ENCODE measurements around the gene REEP5. TPM values are rescaled to one million over a fixed set of nuclear protein-coding genes. Genes with fewer than 3 reads are reported as not detected.

The REEP5 gene
- total RNA-seq, 1 experiment from 2014 or later, result 49.6 TPM

- DNase-seq (ENCODE audit: low spot score) (no peak), ATAC-seq (no peak)
- Mint-ChIP-seq H3K9me3 (no peaks in the 10 kb centered on the region), H3K4me3 (no peak overlapping the region), H3K36me3 (peaks cover 36% of the 10 kb centered on the region), H3K27ac (no peak overlapping the region), H3K27me3 (ENCODE audit: low read depth) (no peaks in the 10 kb centered on the region), H3K4me1 (no peaks in the 10 kb centered on the region)
- ChIA-PET CTCF (no interaction called here), POLR2A (no interaction called here)
- TF ChIP-seq CBFB (CRISPR knock-in tag; IDR thresholded peaks at IDR 0.05; ENCODE audit: low read depth) (no peak), NFYB (CRISPR knock-in tag; conservative IDR thresholded peaks at IDR 0.05; ENCODE audit: low read depth) (no peak), RORB (CRISPR knock-in tag; IDR thresholded peaks at IDR 0.05) (no peak), TEAD1 (CRISPR knock-in tag; IDR thresholded peaks at IDR 0.05) (no peak), MYBL2 (CRISPR knock-in tag; IDR thresholded peaks at IDR 0.05) (no peak), KAT7 (CRISPR knock-in tag; IDR thresholded peaks at IDR 0.05; ENCODE audit: borderline replicate concordance) (no peak), OVOL2 (CRISPR knock-in tag; IDR thresholded peaks at IDR 0.05; ENCODE audit: borderline replicate concordance) (no peak), GABPB1 (CRISPR knock-in tag; IDR thresholded peaks at IDR 0.05) (no peak)
- TF ChIP-seq, protein P1, sequence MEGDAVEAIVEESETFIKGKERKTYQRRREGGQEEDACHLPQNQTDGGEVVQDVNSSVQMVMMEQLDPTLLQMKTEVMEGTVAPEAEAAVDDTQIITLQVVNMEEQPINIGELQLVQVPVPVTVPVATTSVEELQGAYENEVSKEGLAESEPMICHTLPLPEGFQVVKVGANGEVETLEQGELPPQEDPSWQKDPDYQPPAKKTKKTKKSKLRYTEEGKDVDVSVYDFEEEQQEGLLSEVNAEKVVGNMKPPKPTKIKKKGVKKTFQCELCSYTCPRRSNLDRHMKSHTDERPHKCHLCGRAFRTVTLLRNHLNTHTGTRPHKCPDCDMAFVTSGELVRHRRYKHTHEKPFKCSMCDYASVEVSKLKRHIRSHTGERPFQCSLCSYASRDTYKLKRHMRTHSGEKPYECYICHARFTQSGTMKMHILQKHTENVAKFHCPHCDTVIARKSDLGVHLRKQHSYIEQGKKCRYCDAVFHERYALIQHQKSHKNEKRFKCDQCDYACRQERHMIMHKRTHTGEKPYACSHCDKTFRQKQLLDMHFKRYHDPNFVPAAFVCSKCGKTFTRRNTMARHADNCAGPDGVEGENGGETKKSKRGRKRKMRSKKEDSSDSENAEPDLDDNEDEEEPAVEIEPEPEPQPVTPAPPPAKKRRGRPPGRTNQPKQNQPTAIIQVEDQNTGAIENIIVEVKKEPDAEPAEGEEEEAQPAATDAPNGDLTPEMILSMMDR (IDR thresholded peaks at IDR 0.05), result no peak
- TF ChIP-seq, protein P2, sequence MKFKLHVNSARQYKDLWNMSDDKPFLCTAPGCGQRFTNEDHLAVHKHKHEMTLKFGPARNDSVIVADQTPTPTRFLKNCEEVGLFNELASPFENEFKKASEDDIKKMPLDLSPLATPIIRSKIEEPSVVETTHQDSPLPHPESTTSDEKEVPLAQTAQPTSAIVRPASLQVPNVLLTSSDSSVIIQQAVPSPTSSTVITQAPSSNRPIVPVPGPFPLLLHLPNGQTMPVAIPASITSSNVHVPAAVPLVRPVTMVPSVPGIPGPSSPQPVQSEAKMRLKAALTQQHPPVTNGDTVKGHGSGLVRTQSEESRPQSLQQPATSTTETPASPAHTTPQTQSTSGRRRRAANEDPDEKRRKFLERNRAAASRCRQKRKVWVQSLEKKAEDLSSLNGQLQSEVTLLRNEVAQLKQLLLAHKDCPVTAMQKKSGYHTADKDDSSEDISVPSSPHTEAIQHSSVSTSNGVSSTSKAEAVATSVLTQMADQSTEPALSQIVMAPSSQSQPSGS (CRISPR knock-in tag; IDR thresholded peaks at IDR 0.05; ENCODE audit: borderline replicate concordance, low read depth), result no peak
- TF ChIP-seq, protein P3, sequence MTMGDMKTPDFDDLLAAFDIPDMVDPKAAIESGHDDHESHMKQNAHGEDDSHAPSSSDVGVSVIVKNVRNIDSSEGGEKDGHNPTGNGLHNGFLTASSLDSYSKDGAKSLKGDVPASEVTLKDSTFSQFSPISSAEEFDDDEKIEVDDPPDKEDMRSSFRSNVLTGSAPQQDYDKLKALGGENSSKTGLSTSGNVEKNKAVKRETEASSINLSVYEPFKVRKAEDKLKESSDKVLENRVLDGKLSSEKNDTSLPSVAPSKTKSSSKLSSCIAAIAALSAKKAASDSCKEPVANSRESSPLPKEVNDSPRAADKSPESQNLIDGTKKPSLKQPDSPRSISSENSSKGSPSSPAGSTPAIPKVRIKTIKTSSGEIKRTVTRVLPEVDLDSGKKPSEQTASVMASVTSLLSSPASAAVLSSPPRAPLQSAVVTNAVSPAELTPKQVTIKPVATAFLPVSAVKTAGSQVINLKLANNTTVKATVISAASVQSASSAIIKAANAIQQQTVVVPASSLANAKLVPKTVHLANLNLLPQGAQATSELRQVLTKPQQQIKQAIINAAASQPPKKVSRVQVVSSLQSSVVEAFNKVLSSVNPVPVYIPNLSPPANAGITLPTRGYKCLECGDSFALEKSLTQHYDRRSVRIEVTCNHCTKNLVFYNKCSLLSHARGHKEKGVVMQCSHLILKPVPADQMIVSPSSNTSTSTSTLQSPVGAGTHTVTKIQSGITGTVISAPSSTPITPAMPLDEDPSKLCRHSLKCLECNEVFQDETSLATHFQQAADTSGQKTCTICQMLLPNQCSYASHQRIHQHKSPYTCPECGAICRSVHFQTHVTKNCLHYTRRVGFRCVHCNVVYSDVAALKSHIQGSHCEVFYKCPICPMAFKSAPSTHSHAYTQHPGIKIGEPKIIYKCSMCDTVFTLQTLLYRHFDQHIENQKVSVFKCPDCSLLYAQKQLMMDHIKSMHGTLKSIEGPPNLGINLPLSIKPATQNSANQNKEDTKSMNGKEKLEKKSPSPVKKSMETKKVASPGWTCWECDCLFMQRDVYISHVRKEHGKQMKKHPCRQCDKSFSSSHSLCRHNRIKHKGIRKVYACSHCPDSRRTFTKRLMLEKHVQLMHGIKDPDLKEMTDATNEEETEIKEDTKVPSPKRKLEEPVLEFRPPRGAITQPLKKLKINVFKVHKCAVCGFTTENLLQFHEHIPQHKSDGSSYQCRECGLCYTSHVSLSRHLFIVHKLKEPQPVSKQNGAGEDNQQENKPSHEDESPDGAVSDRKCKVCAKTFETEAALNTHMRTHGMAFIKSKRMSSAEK (CRISPR knock-in tag; IDR thresholded peaks at IDR 0.05; ENCODE audit: borderline replicate concordance), result no peak
- TF ChIP-seq, protein P4, sequence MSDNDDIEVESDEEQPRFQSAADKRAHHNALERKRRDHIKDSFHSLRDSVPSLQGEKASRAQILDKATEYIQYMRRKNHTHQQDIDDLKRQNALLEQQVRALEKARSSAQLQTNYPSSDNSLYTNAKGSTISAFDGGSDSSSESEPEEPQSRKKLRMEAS (CRISPR knock-in tag; IDR thresholded peaks at IDR 0.05), result no peak
- TF ChIP-seq, protein P5, sequence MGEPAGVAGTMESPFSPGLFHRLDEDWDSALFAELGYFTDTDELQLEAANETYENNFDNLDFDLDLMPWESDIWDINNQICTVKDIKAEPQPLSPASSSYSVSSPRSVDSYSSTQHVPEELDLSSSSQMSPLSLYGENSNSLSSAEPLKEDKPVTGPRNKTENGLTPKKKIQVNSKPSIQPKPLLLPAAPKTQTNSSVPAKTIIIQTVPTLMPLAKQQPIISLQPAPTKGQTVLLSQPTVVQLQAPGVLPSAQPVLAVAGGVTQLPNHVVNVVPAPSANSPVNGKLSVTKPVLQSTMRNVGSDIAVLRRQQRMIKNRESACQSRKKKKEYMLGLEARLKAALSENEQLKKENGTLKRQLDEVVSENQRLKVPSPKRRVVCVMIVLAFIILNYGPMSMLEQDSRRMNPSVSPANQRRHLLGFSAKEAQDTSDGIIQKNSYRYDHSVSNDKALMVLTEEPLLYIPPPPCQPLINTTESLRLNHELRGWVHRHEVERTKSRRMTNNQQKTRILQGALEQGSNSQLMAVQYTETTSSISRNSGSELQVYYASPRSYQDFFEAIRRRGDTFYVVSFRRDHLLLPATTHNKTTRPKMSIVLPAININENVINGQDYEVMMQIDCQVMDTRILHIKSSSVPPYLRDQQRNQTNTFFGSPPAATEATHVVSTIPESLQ (CRISPR knock-in tag; IDR thresholded peaks at IDR 0.05), result no peak
- TF ChIP-seq, protein P6, sequence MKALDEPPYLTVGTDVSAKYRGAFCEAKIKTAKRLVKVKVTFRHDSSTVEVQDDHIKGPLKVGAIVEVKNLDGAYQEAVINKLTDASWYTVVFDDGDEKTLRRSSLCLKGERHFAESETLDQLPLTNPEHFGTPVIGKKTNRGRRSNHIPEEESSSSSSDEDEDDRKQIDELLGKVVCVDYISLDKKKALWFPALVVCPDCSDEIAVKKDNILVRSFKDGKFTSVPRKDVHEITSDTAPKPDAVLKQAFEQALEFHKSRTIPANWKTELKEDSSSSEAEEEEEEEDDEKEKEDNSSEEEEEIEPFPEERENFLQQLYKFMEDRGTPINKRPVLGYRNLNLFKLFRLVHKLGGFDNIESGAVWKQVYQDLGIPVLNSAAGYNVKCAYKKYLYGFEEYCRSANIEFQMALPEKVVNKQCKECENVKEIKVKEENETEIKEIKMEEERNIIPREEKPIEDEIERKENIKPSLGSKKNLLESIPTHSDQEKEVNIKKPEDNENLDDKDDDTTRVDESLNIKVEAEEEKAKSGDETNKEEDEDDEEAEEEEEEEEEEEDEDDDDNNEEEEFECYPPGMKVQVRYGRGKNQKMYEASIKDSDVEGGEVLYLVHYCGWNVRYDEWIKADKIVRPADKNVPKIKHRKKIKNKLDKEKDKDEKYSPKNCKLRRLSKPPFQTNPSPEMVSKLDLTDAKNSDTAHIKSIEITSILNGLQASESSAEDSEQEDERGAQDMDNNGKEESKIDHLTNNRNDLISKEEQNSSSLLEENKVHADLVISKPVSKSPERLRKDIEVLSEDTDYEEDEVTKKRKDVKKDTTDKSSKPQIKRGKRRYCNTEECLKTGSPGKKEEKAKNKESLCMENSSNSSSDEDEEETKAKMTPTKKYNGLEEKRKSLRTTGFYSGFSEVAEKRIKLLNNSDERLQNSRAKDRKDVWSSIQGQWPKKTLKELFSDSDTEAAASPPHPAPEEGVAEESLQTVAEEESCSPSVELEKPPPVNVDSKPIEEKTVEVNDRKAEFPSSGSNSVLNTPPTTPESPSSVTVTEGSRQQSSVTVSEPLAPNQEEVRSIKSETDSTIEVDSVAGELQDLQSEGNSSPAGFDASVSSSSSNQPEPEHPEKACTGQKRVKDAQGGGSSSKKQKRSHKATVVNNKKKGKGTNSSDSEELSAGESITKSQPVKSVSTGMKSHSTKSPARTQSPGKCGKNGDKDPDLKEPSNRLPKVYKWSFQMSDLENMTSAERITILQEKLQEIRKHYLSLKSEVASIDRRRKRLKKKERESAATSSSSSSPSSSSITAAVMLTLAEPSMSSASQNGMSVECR (CRISPR knock-in tag; IDR thresholded peaks at IDR 0.05; ENCODE audit: borderline replicate concordance), result no peak
- TF ChIP-seq, protein P7, sequence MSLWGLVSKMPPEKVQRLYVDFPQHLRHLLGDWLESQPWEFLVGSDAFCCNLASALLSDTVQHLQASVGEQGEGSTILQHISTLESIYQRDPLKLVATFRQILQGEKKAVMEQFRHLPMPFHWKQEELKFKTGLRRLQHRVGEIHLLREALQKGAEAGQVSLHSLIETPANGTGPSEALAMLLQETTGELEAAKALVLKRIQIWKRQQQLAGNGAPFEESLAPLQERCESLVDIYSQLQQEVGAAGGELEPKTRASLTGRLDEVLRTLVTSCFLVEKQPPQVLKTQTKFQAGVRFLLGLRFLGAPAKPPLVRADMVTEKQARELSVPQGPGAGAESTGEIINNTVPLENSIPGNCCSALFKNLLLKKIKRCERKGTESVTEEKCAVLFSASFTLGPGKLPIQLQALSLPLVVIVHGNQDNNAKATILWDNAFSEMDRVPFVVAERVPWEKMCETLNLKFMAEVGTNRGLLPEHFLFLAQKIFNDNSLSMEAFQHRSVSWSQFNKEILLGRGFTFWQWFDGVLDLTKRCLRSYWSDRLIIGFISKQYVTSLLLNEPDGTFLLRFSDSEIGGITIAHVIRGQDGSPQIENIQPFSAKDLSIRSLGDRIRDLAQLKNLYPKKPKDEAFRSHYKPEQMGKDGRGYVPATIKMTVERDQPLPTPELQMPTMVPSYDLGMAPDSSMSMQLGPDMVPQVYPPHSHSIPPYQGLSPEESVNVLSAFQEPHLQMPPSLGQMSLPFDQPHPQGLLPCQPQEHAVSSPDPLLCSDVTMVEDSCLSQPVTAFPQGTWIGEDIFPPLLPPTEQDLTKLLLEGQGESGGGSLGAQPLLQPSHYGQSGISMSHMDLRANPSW (CRISPR knock-in tag; conservative IDR thresholded peaks at IDR 0.05; ENCODE audit: low read depth), result no peak
- TF ChIP-seq, protein P8, sequence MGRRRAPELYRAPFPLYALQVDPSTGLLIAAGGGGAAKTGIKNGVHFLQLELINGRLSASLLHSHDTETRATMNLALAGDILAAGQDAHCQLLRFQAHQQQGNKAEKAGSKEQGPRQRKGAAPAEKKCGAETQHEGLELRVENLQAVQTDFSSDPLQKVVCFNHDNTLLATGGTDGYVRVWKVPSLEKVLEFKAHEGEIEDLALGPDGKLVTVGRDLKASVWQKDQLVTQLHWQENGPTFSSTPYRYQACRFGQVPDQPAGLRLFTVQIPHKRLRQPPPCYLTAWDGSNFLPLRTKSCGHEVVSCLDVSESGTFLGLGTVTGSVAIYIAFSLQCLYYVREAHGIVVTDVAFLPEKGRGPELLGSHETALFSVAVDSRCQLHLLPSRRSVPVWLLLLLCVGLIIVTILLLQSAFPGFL (CRISPR knock-in tag; IDR thresholded peaks at IDR 0.05; ENCODE audit: borderline replicate concordance), result no peak
Measured at GRCh38 chr5:112885001-112885400, 37.0 kb downstream of the REEP5 start.

Measured in WTC11 (cell line).